T-helper 1 cell treated with Interleukin-12 subunit alpha and Interleukin-12 subunit beta and Interleukin-4 antibody, amounts not matched to agents 30 ng/mL and 1 ng/mL, for 36 hours (primary cell): ENCODE results near the gene LZTFL1. TPM values are rescaled to one million over a fixed set of nuclear protein-coding genes. Genes with fewer than 3 reads are reported as not detected.
"Not testable (repeated sequence)": the region's sequence is repeated elsewhere in the genome, so short reads cannot be mapped to it uniquely, and the experiment has no call there.

ENCODE experiments used
- intact Hi-C: fragments of 100-400 bp; cut with micrococcal nuclease; formaldehyde crosslinking; loops from one replicate; pipeline ENCODE4 v1.15.1; 2024
- total RNA-seq: library from RNA; stranded (reverse); gene quantifications from 2 replicates; pipeline ENCODE4 v1.2.3, GENCODE V29; 2022

Gene LZTFL1
- total RNA-seq, 1 donor from 2014 or later, result 7.6 TPM

- intact Hi-C loops, result no loop called here
Measured at GRCh38 chr3:45868213-45868612, 26.3 kb upstream of the LZTFL1 start.

DNA sequence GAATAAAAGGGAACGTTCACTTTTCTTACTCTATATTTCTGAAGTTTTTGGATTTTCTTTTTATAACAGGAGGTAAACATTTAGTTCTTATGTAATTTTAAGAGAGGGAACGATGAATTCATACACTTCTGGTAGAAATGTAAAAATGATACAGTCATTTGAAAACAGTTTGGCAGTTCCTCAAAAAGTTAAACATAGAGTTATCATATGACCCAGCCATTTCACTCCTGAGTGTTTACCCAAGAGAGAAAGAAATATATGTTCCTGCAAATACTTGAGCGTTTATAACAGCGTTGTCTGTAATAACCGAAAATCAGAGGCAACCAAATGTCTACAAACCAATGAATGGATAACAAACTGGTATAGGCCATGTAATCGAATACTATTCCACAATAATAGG, 23.6 kb upstream of the LZTFL1 start:
- intact Hi-C loops, result no loop called here

DNA sequence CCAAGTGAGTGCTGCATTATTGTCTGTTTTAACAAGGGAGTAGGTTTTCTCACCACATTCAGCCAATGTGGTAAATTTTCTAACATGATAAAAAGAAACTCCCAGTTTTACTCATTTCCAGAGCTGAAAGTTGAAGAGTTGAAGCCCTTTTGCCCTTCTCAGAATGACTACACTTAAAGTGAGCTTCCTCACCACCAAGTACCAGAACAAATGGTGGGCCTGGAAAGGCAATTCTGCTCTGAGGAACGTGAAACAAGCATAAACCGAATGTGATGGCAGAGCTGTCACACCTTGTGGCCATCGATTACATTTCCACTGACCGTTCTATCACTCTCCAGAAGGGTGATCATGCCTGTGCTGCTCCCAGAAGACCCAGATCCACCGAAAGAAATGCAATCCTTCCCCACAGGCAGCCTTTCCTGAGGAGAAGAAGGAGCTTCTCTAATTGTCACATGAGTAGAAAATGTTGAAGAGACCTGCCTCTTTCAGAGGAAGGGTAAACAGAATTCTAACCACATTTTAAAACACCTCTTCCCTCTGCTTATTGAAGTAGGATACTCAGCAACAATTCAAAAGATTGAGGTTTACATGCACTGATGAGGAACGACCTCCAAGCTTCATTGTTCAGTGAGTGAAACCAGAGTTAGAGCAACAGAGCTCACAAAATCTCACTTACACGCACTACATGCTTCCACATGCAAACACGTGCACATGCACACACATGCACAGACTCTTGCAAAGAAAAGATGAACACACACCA, 23.0 kb upstream of the LZTFL1 start:
- intact Hi-C loops, result loop anchor here (1.0 kb wide), 1 partner anchor 23 kb away; the partner anchor contains the start of gene LZTFL1

DNA sequence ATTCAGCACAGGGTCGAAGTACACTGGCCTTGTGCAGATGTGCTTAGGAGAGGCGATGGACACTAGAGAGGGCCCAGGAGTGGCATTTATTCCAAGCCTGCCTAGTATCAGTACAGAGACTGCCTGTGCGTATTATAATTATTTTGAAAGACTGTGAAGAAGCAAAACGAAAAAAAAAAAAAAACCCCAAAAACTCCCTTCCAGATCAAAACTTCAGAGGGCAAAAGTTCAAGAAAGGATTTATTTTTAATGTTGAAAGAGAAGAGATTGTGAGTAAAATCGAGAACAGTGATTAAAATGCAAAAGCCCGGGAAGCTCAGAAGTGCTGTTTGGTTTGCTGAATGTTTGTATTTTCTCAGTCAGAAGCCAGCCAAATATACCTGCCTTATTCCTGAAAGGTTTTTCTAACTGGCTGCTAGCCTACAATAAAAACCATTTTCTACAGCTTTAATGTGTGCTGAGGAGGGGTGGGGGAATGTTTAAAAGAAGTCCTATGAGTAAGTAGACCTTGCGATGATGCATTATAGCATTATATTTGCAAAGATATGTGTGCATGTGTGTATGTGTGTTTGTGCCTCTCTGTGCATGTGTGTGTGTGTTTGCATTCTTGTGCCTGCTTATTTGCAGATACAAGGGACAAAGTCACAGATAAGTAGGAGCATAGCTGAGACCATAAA, 19.3 kb upstream of the LZTFL1 start:
- intact Hi-C loops, result loop anchor here (1.0 kb wide), 2 partner anchors 9 to 54 kb away; no protein-coding TSS in a partner anchor

DNA sequence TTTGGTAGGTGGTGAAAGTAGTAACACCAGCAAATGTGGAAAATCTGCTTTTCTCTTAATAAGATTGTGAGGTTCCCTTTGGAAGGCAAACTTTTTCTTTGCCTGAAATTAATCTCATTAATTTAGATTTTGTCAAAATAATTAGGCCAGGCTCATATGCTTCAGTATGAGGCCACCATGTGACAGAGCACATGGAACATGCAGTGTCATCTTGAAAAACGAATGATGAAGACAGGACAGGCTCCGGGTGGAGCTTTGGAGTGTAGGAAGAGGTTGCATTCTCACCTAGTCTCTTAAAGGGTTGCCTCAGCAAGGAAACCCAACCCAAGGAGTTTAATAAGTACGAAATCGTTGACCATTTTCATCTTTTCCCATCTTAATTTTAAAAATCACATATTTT, 18.6 kb upstream of the LZTFL1 start:
- intact Hi-C loops, result no loop called here

DNA sequence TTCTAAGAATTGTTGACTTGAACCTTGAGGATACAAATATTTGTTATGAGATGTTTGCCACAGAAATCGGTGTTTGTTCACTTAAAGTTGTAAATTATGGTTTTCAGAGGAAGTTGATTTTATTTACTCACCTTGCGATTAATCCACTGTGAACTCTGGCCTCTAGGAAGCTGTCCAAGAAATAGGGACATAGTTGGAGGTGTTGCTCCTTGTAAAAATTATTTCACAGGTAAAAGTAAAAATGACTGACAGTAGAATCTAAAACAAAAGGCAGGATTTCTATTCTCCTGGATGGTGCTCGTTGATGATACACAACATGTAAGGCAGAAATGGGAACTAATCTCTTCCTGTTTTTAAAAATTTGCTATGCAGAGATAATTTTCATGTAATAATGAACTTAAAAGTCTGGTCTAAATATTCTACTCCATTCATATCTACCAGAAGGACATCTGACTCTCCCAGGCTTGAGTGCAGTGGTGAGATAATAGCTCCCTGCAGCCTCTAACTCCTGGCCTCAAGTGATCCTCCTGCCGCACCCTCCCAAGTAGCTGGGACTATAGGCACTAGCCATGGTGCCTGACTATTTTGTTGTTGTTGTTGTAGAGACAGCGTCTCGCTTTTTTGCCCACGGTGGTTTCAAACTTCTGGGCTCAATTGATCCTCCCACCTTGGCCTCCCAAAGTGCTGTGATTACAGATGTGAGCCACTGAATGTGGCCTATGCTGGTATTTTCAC, 17.1 kb upstream of the LZTFL1 start:
- intact Hi-C loops, result no loop called here

GRCh38 chr3:45857024-45857423, 15.1 kb upstream of the LZTFL1 start:
- intact Hi-C loops, result not testable (repeated sequence)

- intact Hi-C loops, result not testable (repeated sequence)
Measured at GRCh38 chr3:45856323-45856722, 14.4 kb upstream of the LZTFL1 start.

DNA sequence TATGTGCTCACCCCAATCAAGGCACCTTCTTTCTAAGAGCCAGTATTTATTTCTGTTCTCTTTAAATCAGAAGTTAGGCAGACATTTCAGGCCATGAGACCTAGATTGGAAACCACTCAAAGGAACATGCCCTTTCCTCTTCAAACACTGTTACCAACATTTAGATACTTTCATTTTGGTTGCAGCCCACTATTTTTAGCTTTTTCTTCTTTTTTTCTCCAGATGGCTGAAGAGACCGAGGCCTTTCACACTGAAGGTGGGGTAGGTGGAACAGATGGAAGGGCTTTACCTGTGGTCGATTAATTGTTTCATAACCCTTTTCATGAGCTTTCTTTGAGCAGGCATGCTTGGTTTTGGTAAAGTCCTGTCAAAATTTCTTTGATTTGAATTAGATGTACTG, 10.9 kb upstream of the LZTFL1 start:
- intact Hi-C loops, result no loop called here

- intact Hi-C loops, result loop anchor here (10.0 kb wide), 1 partner anchor 146 kb away; the partner anchor contains the start of gene FYCO1
Measured at GRCh38 chr3:45848392-45848791, 6.5 kb upstream of the LZTFL1 start.

DNA sequence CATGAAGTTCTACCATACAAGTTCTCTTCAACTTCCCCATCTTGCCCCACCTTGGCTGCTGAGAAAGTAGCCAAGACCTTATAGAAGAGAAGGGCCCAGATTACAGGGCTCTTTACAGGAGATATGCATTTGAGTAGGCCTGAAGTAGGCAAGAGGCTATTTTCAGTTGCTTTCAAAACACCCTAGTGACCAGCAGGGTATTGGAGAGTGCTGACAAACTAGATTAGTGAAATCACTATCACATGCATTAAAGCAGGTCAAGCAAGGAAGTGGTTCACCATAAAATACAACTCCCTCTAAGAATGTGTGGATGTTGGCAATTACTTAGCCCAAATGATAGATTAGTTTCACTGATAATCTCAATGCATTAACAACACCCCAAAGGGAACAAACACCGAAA, 2.7 kb upstream of the LZTFL1 start:
- intact Hi-C loops, result loop anchor here (5.0 to 10.0 kb wide), 4 partner anchors 47 to 233 kb away; partner anchors contain the start of genes FYCO1 and SLC6A20

DNA sequence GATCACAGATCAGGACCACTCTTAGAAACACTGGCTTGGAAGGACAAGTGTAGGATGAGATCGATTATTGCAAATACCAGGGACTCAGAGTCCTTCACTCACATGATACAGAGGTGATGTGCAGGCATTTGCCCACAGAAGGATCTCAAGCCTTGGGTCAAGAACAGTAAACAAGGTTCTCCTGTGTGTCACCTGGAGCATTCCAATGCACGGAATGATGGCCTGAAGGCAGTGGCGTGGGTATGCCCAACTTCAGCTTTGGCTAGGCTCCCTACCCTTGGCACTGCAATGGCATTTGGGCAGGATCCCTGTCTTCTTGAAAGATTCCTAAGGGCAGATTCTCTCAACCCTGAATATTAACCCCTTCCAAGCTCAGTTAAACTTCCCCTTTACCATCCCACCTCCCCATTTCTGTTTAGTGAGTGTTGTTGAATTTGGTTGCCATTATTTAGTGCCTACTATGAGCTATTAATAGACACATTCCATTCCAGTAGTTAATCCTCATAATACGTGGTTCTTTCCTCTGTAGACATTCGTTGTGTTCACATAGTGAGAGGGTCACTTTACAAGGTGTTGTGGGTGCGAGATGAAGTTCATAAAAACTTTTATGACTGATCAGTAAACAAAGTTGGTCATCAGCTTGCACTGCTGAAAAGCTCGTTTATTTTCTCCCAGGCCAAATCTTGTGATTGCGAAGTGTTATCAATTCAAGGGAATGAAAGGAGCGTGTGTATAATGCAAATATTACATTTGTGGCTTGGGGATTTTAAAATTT, 1.1 kb upstream of the LZTFL1 start:
- intact Hi-C loops, result loop anchor here (1.0 to 10.0 kb wide), 6 partner anchors 21 to 234 kb away; partner anchors contain the start of genes FYCO1, SACM1L and SLC6A20

DNA sequence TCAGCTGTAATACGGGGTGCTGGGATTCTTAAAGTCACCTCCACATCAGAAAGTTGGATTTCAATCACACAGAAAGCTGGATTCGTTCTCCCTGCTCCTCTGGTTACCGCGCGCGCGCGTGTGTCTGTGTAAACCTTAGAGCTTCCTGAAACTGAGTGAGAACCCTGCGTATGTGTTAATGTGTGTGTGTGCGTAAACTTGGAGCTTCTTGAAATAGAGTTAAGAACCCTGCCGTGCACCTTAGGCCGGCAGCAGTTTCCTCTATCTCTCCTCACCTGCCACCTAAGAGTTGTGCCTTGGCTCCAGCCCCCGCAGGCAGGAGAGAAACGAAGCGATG, 531 bp downstream of the LZTFL1 start:
- intact Hi-C loops, result loop anchor here (1.0 to 10.0 kb wide), 5 partner anchors 44 to 566 kb away; partner anchors contain the start of genes CCR5AS, CCRL2, FYCO1 and SLC6A20

DNA sequence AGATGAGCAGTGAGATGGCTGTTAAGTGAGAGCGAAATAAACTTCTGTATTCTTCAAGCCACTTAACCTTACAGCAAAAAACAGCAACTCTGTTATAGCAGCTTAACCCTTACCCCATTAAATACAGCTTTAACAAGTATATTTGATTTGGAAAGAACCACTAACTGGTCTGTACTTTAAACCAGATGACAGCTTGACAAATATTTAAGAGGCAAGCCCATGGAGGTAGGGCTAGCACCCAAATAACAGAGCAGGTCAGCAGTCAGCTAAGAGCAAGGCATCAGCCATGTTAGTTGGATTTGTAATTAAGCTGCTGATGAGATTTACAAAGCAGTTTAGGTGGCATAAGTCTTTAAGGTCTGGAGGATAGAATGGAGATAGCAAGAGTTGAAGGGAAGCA, 3.5 kb downstream of the LZTFL1 start:
- intact Hi-C loops, result no loop called here

- intact Hi-C loops, result loop anchor here (5.0 kb wide), 1 partner anchor 70 kb away; no protein-coding TSS in a partner anchor
Measured at GRCh38 chr3:45832699-45833098, 9.2 kb downstream of the LZTFL1 start.

- intact Hi-C loops, result loop anchor here (5.0 kb wide), 1 partner anchor 68 kb away; no protein-coding TSS in a partner anchor
Measured at GRCh38 chr3:45830121-45830520, 11.8 kb downstream of the LZTFL1 start.

- intact Hi-C loops, result loop anchor here (5.0 kb wide), 1 partner anchor 250 kb away; no protein-coding TSS in a partner anchor
Measured at GRCh38 chr3:45826908-45827307, 15.0 kb downstream of the LZTFL1 start.

DNA sequence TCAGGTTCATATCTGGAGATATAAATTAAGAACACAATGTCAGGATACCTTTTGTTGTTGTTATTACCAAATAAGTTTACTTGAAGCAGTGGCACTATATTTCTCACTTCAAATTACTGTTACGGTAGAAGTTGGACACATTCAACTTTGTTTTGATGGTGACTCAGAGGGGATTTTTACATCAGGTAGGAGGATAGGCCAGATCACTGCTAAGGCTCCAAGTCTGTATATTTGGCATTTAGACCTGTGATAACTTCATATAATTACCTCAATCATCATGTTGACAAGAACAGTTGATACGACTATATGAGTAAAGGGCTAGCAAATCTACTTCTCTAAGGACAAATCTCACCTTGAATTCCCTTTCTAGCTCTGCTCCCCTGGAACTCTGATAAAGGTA, 15.6 kb downstream of the LZTFL1 start:
- intact Hi-C loops, result loop anchor here (5.0 kb wide), 1 partner anchor 251 kb away; no protein-coding TSS in a partner anchor

- intact Hi-C loops, result no loop called here
Measured at GRCh38 chr3:45821127-45821526, 20.8 kb downstream of the LZTFL1 start.

GRCh38 chr3:45819543-45819942, 22.4 kb downstream of the LZTFL1 start:
- intact Hi-C loops, result loop anchor here (5.0 kb wide), 1 partner anchor 162 kb away; no protein-coding TSS in a partner anchor
